ENCODE measurements around the gene DRAXIN.

Gene DRAXIN

GRCh38 chr1:11735531-11735853 is 44.0 kb downstream of the DRAXIN start:
- Histone ChIP-seq H3K27me3 (replicated peaks; ENCODE audit: control insufficient read depth, insufficient read depth, low read length, poor library complexity, severe bottlenecking) (no peaks in the 10 kb centered on the region), H3K4me3 (ENCODE audit: insufficient read depth, low read depth, low read length, poor library complexity, severe bottlenecking) (peak overlapping the region; percentile 97), H3K9me3 (ENCODE audit: control insufficient read depth, low read length) (no peaks in the 10 kb centered on the region), H3K4me1 (ENCODE audit: control insufficient read depth, insufficient read depth, low read length, poor library complexity, severe bottlenecking) (peaks cover 38% of the 10 kb centered on the region), H3K27ac (ENCODE audit: insufficient read depth, low read length, poor library complexity, severe bottlenecking) (peak overlapping the region; percentile 78), H3K36me3 (ENCODE audit: control insufficient read depth, insufficient read depth, low read length) (no peaks in the 10 kb centered on the region)
- DNase-seq = no peak

GRCh38 chr1:11735854-11736745 is 44.6 kb downstream of the DRAXIN start, which contains the start of gene AGTRAP:
Gene AGTRAP, plus strand, starts transcription at chr1:11736136. Its CDS starts 73 bp downstream, at chr1:11736209.
- Histone ChIP-seq H3K9me3 (ENCODE audit: control insufficient read depth, low read length) (no peaks in the 10 kb centered on the region), H3K36me3 (ENCODE audit: control insufficient read depth, insufficient read depth, low read length) (no peaks in the 10 kb centered on the region), H3K27me3 (replicated peaks; ENCODE audit: control insufficient read depth, insufficient read depth, low read length, poor library complexity, severe bottlenecking) (no peaks in the 10 kb centered on the region), H3K4me3 (ENCODE audit: insufficient read depth, low read depth, low read length, poor library complexity, severe bottlenecking) (peak within 1 kb of the TSS; percentile 97), H3K4me1 (ENCODE audit: control insufficient read depth, insufficient read depth, low read length, poor library complexity, severe bottlenecking) (peaks cover 38% of the 10 kb centered on the region), H3K27ac (ENCODE audit: insufficient read depth, low read length, poor library complexity, severe bottlenecking) (peak within 1 kb of the TSS; percentile 78)
- peak; percentile 75 to 87 (median 78) for DNase-seq

GRCh38 chr1:11736746-11737639 is 45.5 kb downstream of the DRAXIN start:
- peak overlapping the region; percentile 97 for H3K4me3 ChIP-seq (ENCODE audit: insufficient read depth, low read depth, low read length, poor library complexity, severe bottlenecking)
- H3K27ac ChIP-seq (ENCODE audit: insufficient read depth, low read length, poor library complexity, severe bottlenecking) = peak overlapping the region; percentile 78
- no peaks in the 10 kb centered on the region for H3K9me3 ChIP-seq (ENCODE audit: control insufficient read depth, low read length)
- no peaks in the 10 kb centered on the region for H3K36me3 ChIP-seq (ENCODE audit: control insufficient read depth, insufficient read depth, low read length)
- peak; percentile 9 to 20 (median 20) for DNase-seq
- peaks cover 47% of the 10 kb centered on the region for H3K4me1 ChIP-seq (ENCODE audit: control insufficient read depth, insufficient read depth, low read length, poor library complexity, severe bottlenecking)
- H3K27me3 ChIP-seq (replicated peaks; ENCODE audit: control insufficient read depth, insufficient read depth, low read length, poor library complexity, severe bottlenecking) = no peaks in the 10 kb centered on the region

DNA sequence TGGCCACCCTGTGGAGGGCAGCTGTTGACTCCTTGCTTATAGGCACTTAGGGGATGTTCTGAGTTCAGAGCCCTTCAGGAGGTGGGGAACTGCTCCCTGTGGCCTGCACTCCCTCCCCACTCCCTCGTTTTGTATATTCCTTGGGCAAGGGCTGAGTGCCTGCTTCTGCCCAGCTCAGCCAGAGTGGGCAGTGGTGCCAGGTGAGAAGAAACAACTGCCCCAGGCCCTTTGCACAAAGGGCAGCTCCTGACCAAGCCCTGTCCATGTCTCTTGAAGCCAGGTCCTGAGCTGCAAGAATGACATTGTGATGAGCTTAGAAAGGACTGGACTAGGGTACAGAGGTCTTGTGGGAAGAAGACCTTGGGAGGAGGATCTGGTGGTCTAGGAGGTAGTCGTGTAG is 46.6 kb downstream of the DRAXIN start:
- Histone ChIP-seq H3K4me3 (ENCODE audit: insufficient read depth, low read depth, low read length, poor library complexity, severe bottlenecking) (no peak overlapping the region), H3K27ac (ENCODE audit: insufficient read depth, low read length, poor library complexity, severe bottlenecking) (no peak overlapping the region), H3K4me1 (ENCODE audit: control insufficient read depth, insufficient read depth, low read length, poor library complexity, severe bottlenecking) (peaks cover 47% of the 10 kb centered on the region), H3K36me3 (ENCODE audit: control insufficient read depth, insufficient read depth, low read length) (no peaks in the 10 kb centered on the region), H3K9me3 (ENCODE audit: control insufficient read depth, low read length) (no peaks in the 10 kb centered on the region), H3K27me3 (replicated peaks; ENCODE audit: control insufficient read depth, insufficient read depth, low read length, poor library complexity, severe bottlenecking) (no peaks in the 10 kb centered on the region)
- no peak for DNase-seq

GRCh38 chr1:11738783-11739182 is 47.3 kb downstream of the DRAXIN start:
- Histone ChIP-seq H3K4me1 (ENCODE audit: control insufficient read depth, insufficient read depth, low read length, poor library complexity, severe bottlenecking) (peaks cover 47% of the 10 kb centered on the region), H3K4me3 (ENCODE audit: insufficient read depth, low read depth, low read length, poor library complexity, severe bottlenecking) (no peak overlapping the region), H3K27ac (ENCODE audit: insufficient read depth, low read length, poor library complexity, severe bottlenecking) (no peak overlapping the region), H3K9me3 (ENCODE audit: control insufficient read depth, low read length) (no peaks in the 10 kb centered on the region), H3K27me3 (replicated peaks; ENCODE audit: control insufficient read depth, insufficient read depth, low read length, poor library complexity, severe bottlenecking) (no peaks in the 10 kb centered on the region), H3K36me3 (ENCODE audit: control insufficient read depth, insufficient read depth, low read length) (no peaks in the 10 kb centered on the region)
- no peak for DNase-seq

- H3K4me1 ChIP-seq (ENCODE audit: control insufficient read depth, insufficient read depth, low read length, poor library complexity, severe bottlenecking) = peaks cover 47% of the 10 kb centered on the region
- no peaks in the 10 kb centered on the region for H3K27me3 ChIP-seq (replicated peaks; ENCODE audit: control insufficient read depth, insufficient read depth, low read length, poor library complexity, severe bottlenecking)
- DNase-seq = peak in 2 of 3 donors; percentile 15 to 21
- H3K36me3 ChIP-seq (ENCODE audit: control insufficient read depth, insufficient read depth, low read length) = peaks cover 4% of the 10 kb centered on the region
- no peak overlapping the region for H3K4me3 ChIP-seq (ENCODE audit: insufficient read depth, low read depth, low read length, poor library complexity, severe bottlenecking)
- no peaks in the 10 kb centered on the region for H3K9me3 ChIP-seq (ENCODE audit: control insufficient read depth, low read length)
- H3K27ac ChIP-seq (ENCODE audit: insufficient read depth, low read length, poor library complexity, severe bottlenecking) = no peak overlapping the region
Measured at GRCh38 chr1:11740258-11741192, 49.0 kb downstream of the DRAXIN start.

DNA sequence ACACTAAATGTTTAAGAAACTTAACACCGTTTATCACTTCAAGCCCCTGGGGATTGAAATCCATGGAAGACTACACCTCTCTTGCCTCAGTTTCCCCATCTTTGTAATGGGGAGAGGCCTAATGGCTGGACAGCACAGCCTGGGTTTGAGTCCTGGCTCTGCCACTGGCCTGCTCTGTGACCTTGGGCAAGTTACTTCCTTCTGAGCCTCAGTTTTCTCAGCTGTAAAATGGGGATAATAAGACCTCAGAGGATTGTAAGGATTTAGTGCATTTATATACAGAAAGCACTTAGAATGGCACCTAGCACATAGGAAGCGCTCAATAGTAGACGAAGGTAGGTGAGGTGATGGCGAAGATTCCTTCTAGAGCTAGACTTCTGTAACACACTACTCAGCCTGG is 50.0 kb downstream of the DRAXIN start:
- H3K4me1 ChIP-seq (ENCODE audit: control insufficient read depth, insufficient read depth, low read length, poor library complexity, severe bottlenecking) = peaks cover 41% of the 10 kb centered on the region
- H3K36me3 ChIP-seq (ENCODE audit: control insufficient read depth, insufficient read depth, low read length) = peaks cover 8% of the 10 kb centered on the region
- no peak overlapping the region for H3K4me3 ChIP-seq (ENCODE audit: insufficient read depth, low read depth, low read length, poor library complexity, severe bottlenecking)
- no peak overlapping the region for H3K27ac ChIP-seq (ENCODE audit: insufficient read depth, low read length, poor library complexity, severe bottlenecking)
- H3K9me3 ChIP-seq (ENCODE audit: control insufficient read depth, low read length) = no peaks in the 10 kb centered on the region
- no peaks in the 10 kb centered on the region for H3K27me3 ChIP-seq (replicated peaks; ENCODE audit: control insufficient read depth, insufficient read depth, low read length, poor library complexity, severe bottlenecking)
- DNase-seq = no peak

GRCh38 chr1:11741919-11742558 is 50.5 kb downstream of the DRAXIN start:
- no peak for DNase-seq
- H3K27ac ChIP-seq (ENCODE audit: insufficient read depth, low read length, poor library complexity, severe bottlenecking) = no peak overlapping the region
- H3K4me3 ChIP-seq (ENCODE audit: insufficient read depth, low read depth, low read length, poor library complexity, severe bottlenecking) = no peak overlapping the region
- peaks cover 36% of the 10 kb centered on the region for H3K4me1 ChIP-seq (ENCODE audit: control insufficient read depth, insufficient read depth, low read length, poor library complexity, severe bottlenecking)
- H3K27me3 ChIP-seq (replicated peaks; ENCODE audit: control insufficient read depth, insufficient read depth, low read length, poor library complexity, severe bottlenecking) = no peaks in the 10 kb centered on the region
- H3K9me3 ChIP-seq (ENCODE audit: control insufficient read depth, low read length) = no peaks in the 10 kb centered on the region
- peaks cover 8% of the 10 kb centered on the region for H3K36me3 ChIP-seq (ENCODE audit: control insufficient read depth, insufficient read depth, low read length)

DNA sequence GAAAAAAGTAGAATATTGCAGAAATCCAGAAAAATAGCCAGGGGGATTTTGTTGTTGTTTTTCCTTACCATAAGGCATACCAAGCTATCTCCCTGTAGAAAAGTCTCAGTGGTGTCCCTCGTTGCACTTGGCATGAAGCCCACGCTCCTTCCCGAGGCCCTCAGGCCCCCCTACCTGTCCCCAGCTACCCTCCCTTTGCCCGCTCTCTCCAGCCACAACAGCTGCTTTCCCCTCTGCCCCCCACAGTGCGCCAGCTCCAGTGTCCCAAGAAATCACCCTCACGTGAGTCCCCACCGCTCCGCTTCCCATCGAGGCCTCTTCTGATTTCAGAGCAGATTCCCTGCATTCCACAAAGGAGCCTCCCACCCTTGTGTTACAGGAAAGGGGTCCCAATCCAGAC is 52.8 kb downstream of the DRAXIN start:
- DNase-seq = no peak
- no peaks in the 10 kb centered on the region for H3K9me3 ChIP-seq (ENCODE audit: control insufficient read depth, low read length)
- peaks cover 21% of the 10 kb centered on the region for H3K4me1 ChIP-seq (ENCODE audit: control insufficient read depth, insufficient read depth, low read length, poor library complexity, severe bottlenecking)
- H3K4me3 ChIP-seq (ENCODE audit: insufficient read depth, low read depth, low read length, poor library complexity, severe bottlenecking) = no peak overlapping the region
- H3K27me3 ChIP-seq (replicated peaks; ENCODE audit: control insufficient read depth, insufficient read depth, low read length, poor library complexity, severe bottlenecking) = no peaks in the 10 kb centered on the region
- H3K27ac ChIP-seq (ENCODE audit: insufficient read depth, low read length, poor library complexity, severe bottlenecking) = no peak overlapping the region
- peaks cover 8% of the 10 kb centered on the region for H3K36me3 ChIP-seq (ENCODE audit: control insufficient read depth, insufficient read depth, low read length)

Data from effector memory CD4-positive, alpha-beta T cell (primary cell).